ENCODE measurements around the gene MT1HL1.

MT1HL1 gene

DNA sequence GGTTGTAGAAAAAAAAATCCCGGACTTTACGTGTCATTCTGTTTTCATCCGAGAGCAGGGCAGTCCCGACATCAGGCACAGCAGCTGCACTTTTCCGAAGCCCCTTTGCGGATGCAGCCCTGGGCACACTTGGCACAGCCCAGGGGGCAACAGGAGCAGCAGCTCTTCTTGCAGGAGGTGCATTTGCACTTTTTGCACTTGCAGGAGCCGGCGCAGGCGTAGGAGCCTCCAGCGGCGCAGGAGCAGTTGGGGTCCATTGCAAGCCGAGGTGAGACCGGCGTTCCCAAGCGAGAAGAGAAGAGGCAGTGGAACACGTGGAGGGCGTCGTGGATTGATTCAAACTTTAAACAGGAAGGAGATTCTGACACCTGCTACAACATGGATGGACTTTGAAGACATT is at the start of gene MT1HL1:
Gene MT1HL1, minus strand, starts transcription at position 326 of the 400 bp plus-strand sequence. Its CDS starts 69 bp downstream, at position 257.
- no peak for DNase-seq

DNA sequence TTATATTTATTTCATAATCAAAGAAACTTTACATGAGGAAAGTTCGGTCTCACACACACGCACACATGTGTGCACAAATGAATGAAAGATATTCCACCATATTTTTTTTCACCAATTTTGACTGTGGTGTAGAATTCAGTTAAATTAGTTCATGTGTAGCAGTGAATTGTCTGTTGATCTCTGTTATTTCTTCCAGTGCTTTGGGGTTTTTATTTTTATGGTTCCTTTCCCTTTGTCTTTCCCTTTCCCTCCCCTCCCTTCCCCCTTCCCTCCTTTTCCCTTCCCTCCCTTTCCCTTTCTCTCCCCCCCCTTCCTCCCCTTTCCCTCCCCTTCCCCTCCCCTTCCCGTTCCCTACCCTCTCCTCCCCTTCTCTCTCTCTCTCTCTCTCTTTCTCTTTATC is 46.7 kb upstream of the MT1HL1 start:
- no peak for DNase-seq

DNA sequence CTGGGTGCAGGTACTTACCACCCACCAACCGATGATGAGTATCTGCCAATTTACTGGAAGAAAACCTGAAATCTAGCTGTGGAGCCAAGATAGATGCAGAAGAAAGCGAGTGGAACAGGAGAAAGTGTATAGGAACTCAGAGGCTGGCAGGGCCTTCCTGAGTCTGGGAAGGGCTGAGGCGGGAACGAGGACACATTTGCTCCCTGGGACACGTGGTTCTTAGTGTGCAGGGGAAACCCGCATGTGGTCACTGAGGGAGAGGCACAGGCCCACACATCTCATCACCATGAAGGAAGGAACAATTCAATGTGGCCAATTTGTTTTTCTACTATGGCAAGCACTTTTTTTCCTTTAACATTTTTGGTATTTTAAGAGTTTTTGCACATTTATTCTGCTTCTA is 45.9 kb upstream of the MT1HL1 start:
- DNase-seq = no peak

DNA sequence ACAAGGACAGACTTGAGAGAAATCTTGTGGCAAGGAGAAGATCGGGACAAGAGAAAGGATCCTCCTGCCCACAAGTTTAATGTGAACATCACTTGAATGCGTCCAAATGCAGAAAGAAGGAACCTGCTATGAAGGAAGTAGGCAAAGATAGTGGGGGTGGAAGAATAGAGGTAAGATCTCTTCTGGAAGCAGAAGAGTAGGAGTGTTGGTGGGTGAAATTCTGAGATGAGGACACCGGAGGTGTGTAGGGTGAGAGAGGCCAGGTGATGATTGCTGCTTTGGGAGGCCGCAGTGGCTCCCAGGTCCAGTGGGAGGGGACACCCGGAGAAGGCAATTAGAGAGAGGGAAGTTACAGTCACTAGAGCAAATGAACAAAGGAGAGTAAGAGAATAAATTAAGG is 44.6 kb upstream of the MT1HL1 start:
- DNase-seq = no peak

DNA sequence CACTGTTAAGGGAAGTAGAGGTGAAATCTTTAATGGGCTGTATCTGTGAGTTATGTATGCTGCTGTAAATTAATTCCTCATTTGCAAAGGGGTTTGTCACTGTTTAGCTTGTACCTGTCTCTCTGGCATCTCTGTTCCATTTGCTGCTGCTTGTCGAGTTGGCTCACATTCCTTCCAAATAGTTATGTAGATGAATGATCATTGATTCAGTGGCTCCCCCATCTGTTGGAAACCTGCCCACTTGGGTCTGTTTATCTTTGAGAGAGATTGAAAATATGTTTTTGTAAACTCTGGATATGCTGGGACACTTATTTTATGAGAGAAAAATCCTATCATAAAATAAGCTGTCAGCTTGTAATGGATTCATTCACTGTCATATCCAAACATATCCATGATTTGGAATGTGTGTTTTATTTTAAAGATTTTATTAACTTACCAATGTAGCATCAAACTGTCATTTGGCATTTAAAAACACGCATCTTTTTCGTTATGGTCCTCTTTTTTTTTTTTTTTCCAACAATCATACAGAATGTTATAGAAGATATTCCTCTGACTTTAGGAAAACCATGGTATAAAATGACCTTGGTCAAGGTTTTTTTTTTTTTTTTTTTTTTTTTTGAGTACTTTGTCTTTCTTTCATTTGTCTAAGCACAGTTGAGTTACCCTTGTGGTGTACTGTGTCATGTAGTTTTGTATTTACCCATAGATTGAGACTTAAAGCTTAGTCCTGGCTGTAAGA is 41.2 kb upstream of the MT1HL1 start:
- no peak for DNase-seq

DNA sequence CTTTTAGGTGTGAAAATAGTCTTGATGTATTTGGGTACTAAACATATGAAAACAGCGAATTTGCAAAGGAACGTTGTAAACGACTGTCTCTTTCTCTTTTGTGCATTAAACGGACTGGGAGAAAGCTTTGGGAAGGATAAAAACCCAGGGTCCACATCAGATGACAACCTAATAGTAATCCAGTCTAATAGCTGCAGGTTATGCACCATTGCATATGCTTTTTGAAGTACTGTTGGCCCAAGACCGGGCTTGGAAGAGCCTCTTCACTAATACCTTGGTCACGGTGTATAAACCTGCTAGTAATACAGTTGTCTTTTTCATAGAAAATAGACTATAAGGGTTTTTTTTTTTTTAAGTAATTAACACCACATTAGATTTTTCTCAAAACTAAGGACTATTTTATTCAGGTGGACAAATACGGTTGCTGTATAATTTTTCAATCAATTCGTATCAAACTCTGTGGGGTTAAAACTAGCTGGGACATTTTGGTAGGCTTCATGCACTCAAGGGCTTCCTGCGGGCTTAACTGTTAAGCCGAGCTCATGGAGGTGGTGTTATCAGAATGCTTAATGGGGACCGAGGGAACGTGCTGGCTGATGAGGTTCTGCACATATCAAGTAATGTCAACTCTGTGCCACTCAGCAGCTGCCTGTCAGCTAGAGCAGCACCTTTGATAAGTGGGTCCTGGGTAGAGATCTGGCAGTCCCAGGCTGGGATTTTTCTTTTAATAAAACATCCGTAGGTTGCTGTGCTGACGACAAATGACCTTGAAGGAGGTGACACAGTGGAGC is 39.8 kb upstream of the MT1HL1 start:
- no peak for DNase-seq

DNA sequence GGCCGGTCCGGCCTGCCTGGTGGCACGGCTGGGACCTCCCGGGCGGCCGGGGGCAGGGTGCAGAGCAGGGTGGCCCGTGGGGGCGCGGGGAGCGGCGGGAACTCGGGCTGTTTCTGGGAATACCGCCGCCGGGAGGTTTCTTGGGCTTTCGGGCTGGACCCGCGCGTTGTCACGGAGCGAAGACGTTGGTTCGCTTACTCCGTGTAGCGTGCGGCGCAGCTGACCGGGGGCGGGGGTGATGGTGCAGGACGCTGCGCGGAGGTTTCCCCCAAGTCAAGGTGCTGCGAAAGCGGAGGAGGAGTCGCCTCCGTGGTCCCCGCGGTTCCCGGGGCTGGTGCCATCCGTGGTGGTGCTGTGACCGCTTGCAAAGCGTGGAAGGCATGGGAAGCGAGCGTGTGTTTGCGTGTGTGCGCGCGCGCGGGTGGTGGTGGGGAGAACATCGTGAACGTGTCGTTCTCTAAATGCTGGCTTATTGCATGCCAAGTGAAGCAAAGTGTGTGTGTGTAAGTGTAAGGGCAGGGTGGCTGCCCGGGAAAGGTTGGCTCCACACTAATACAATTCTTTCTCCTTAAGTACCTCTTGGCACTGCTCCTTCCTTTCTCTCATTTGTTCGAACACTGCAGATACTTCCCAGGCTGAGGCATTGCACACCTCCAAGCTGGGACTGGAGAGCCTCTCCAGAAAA is 38.8 kb upstream of the MT1HL1 start:
- DNase-seq = no peak

DNA sequence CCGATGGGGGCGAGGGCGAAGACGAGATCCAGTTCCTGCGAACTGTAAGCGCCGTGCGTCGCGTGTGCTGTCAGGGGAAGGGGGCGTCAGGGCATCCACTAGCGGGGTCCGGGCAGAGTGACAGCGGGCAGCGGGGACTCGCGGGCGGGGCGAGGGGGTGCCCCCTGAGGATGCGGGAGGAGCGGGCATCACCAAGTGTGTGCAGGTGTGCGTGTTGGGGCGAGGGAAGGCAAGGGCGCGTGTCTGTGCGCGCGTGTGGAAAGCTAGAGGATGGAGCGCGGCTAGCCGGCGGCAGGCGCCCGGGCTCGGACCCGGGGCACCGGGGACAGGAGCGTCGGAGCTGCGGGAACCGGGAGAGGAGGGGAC is 38.3 kb upstream of the MT1HL1 start:
- DNase-seq = no peak

DNA sequence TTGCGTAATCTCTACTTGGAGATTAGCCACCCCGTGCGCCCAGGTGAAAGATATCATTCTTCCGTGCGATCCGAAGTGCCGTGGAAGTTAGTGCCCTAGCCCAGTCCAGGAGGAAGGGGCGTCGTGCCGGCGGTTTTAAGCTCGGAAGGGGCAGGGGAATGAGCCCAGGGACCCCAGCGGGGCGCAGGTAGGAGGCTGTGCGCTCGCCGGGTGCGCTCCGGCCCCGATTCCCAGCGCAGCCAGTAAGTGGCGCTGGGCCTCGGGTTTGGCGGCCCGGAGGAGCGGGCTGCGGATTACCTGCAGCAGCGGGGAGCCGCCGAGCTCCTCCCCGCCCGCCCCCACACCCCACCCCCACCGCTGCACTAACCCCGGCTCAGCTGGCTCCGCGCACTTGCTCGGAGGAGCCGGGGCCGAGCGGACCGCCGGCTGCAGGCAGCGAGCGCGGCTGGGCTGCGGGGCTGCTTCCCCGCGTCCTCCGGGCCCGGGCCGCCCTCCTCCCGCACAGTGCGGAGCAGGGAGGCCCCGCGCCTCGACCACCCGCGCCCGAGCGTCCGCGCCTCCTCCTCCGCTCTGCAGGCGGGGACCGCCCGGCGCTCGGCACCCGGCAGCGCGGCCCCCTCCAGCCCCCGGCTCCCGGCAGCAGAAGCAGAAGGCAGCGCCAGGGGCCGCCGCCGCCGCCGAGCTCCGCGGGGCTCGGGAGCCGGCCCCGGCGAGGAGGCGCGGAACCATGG is 37.7 kb upstream of the MT1HL1 start, which contains the start of gene RYR2:
Gene RYR2, plus strand, starts transcription at position 390 of the 731 bp plus-strand sequence. Its CDS starts 338 bp downstream, at position 728.
- no peak for DNase-seq

DNA sequence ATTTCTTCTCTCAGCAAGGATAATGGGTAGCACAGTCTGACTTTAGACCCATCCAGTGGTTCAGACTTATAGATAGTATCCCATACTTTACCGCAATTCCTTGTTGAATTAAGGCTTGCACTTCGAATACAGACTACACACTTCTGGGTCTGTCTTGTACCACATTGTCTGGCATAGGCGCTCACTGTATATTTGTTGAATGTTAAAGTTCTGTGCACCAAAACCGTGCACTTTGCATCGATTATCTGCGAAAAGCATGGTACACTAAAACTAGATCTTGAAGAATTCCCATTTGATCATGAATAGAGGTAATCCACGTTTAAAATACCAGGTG is 37.2 kb upstream of the MT1HL1 start:
- no peak for DNase-seq

DNA sequence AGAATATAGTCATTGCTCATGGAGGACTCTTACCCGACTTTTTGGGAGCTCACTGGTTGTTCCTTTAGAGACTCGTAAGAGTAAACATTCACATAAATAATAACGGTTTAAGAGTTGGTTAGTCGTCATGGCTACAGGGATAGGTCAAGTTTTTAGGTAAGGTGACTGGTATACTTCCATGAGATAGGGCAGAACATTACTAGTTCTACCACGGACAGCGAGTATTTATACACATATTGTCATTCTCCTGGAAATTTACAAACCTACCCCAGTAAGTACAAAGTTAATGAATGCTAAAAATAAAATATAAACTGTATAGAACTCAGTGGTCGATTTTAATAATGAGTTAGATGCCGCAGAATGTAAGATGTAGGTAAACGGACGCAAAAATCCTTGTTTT is 36.6 kb upstream of the MT1HL1 start:
- no peak for DNase-seq

DNA sequence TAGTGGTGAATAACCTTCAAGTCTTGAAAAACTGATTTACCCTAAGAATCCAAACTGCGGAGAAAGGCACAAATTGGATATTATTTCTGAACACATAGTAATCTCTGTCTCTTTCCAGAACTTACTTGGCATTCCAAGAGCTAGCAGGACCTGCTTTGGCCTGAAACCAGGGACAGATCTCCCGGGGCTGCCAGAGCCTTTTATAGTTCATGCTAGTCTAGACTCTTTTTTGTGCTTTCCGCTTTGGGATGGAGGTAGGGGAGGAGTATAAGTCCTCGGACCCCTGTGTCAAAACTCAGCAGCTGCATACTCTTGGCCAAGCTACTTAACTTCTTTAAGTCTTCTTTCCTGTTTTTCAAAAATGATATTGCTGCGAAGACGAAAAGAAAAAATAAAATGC is 34.0 kb upstream of the MT1HL1 start:
- no peak for DNase-seq

DNA sequence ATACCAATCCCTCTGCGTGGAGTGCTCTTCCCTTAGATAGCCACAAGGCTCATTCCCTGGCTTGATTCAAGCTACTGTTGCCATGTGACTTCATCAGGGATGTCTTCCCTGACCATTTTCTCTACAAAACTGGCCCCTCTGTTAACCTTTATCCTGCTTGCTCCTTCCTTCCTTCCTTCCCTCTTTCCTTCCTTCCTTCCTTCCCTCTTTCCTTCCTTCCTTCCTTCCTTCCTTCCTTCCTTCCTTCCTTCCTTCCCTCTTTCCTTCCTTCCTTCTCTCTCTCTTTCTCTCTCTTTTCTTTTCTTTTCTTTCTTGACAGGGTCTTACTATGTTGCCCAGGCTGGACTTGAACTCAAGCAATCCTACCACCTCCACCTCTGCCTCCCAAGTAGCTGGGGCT is 31.5 kb upstream of the MT1HL1 start:
- no peak for DNase-seq

DNA sequence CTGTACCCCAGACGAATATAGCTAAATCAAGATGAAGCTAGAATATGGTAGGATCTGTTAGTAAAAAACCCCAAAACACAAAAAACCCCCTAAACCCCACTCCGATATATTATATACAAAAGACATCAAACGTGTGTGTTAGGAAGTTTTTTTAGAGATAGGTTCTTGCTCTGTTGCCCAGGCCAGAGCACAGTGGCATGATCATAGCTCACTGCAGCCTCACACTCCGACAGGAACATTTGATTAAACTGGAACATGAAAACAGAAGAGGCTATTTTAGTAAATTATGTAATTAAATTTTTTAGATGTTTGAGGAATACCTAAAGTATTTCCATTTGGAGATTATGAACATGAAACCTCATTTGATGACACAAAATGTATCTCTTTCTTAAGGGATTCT is 29.6 kb upstream of the MT1HL1 start:
- DNase-seq = no peak

DNA sequence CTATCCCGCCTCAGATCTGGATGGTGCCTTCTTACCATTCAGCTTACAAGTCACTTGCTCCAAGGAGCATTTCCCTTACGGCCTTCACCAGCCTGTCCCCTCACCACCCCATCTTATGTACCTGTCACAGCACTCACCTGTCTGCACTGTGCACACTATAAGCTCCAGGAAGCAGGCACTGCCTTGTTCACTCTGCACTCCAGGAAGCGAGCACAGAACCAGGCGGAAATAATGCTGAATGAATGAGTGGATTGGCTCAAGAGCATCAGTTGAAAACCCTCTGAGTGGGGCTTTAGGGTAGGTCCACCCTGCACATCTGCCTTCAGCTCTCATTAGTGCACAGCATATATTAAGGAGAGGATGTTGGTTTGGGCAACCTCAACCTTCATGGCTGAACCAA is 28.8 kb upstream of the MT1HL1 start:
- DNase-seq = no peak

DNA sequence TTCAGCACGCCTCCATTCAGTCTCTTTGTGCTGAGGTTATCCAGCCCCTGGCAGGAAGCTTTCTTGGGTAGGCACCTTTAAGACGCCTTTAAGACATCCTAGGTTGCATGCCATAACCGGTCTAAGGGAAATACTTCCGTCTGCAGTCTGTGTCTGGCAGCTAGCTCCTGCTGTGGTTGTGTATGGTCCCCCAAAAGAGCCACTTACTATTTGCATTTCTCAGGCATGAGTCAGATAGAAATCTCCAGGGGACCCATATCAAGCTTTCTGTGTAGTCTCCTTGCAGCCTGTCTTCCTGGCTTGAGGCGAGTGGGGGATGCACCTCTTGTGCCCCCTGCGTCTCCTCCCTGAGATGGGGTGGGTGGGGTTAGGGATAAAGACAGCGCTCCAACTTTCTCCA is 27.8 kb upstream of the MT1HL1 start:
- DNase-seq = no peak

DNA sequence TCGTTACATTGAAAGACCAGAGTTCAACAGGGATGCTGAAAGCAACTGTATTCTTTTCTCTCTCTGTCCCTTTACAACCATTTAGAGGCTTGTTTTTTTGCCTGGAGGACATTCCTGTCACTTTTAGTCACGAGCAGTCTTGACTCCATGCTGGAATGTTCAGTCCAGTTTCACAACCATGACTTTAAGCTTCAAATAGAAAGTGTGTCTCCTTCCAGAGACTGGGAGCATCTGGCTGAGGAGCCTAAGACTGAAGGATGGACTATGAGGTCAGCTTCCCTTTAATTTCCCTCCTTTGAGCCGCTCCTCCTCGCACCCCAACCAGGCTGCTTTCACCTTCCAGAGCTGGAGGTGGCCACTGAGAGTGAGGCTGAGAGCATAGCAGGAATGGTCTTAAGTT is 27.2 kb upstream of the MT1HL1 start:
- DNase-seq = no peak

DNA sequence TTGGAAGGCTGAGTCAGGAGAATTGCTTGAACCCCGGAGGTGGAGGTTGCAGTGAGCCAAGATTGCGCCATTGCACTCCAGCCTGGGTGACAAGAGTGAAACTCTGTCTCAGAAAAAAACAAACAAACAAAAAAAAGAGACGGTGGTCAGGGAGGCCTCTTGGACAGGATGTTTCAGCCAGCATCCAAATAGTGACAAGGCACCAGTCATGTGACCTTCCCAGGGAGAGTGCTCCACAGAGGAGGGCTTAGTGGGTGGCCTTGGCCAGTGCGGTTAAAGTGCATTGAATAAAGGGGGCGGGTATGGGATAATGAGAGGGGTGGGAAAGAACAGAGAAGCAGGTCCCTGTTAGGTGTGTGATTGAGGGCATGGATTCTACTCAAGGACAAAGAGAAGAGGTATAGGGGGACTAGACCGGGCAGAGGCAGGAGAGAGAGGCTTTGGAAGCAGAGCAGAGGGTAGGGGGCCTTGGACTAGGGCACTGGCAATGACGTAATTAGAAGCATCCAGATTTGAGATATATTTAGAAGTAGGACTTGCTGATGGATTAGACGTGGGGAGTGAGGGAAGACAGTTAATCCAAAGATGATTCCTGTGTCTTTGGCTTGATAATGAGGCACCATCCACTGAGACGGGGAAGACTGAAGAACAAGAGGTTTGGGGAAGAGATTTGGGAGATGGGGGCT is 25.8 kb upstream of the MT1HL1 start:
- no peak for DNase-seq

DNA sequence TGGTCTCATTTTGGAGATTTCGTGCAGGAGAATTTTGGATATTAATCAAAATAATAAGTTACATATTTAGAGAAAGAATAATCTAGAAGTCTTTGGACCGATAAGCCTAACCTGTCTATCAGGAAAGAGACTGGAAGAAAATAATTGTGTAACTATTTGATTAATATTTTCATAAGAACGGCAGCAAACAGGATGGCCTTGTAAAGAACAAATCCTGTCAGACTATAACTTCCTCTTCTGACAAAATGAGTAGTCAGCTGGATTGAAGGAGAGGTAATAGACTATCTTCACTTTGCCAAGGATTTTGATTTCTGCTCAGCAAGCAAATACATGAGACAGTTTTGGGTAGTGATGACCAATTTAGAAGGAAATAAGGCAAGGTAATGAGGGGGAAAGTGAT is 25.0 kb upstream of the MT1HL1 start:
- no peak for DNase-seq

DNA sequence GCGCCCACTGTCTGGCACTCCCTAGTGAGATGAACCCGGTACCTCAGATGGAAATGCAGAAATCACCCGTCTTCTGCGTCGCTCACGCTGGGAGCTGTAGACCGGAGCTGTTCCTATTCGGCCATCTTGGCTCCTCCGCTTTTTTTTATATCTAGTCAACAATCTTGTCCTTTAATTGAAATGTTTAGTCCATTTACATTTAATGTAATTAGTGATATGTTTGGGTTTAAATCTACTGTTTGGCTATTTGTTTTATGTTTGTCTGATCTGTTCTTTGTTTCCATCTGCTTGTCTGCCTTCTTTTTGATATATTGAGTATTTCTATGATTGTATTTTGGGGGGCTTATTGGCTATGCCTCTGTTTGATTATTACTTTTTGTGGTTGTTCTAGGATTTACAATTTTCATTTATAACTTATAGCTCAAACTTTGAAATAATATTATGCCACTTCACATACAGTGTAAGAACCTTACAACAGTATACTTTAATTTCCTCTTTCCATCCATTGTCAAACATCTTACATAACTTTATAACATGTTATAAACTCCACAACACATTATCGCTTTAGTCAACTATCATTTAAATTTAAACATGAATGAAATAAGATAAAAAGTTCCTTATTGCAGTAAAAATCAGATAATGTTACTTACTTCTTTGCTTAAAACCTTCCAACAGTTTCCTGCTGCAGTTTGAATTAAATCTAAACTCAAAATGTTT is 21.3 kb upstream of the MT1HL1 start:
- no peak for DNase-seq

DNA sequence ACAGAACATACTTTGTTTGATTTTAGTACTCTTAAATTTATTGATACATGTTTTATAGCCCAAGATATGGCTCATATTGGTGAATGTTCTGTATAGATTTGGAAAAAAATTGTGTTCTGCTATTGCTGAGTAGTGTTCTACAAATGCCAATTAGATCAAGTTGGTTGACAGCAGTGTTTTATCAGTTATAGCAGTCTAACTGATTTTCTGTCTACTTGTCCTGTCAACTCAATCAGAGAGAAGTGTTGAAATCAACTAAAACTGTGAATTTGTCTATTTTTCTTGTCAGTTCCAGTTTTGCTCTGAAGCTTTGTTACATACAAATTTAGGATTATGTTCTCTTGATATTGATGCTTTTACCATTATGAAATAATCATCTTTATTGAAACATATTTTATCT is 14.7 kb upstream of the MT1HL1 start:
- no peak for DNase-seq

DNA sequence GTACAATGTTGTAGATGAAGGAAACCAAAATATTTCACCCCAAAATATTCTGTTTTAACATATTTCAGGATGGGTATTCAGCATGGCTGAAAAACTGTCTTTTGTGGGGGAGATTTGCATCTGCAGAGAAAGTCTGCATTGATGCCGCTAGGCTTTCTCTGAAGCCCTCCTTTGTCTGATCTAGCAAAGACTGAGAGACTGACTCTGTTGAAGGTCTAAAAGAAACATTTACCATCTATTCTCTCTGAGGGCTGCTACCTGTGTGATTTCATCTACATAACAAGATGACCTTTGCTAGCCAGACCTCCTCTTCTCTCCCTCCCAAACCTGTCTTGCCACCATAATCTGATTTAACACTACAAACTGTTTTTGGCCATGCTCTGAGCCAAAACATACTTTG is 12.4 kb upstream of the MT1HL1 start:
- DNase-seq = no peak

Measured in activated CD4-positive, alpha-beta T cell treated with anti-CD3 and anti-CD28 coated beads, Interleukin-2, amount 50 U/mL, for 16 hours (primary cell).